SK-N-SH treated with all-trans-retinoic acid at 6 μM for 48 hours (cell line): ENCODE measurements around the gene SMPD3.

Source experiments
- ATAC-seq: fragments of 200-7000 bp; cut with Tn5 transposase; 3 replicates; pipeline ENCODE4 v1.9.1; 2020; ENCODE audit warnings: mild to moderate bottlenecking, moderate library complexity
- ARNTL ChIP-seq: fragments of 450-650 bp; formaldehyde crosslinking; IDR thresholded peaks from 2 replicates; pipeline ENCODE4 v1.5.0; 2020; ENCODE audit warnings: low read depth, mild to moderate bottlenecking, moderate library complexity, borderline replicate concordance
- BACH2 ChIP-seq: fragments of 250-450 bp; sonication (Bioruptor Pico); IDR thresholded peaks from 2 replicates; pipeline ENCODE4 v1.9.0; 2021; ENCODE audit warnings: mild to moderate bottlenecking, borderline replicate concordance
- CSRNP3 ChIP-seq: fragments of 250-450 bp; sonication (Bioruptor Pico); IDR thresholded peaks from 2 replicates; pipeline ENCODE4 v1.5.1; 2021; ENCODE audit warnings: mild to moderate bottlenecking, moderate library complexity
- ESRRG ChIP-seq: fragments of 250-450 bp; sonication (Bioruptor Pico); IDR thresholded peaks from 2 replicates; pipeline ENCODE4 v1.6.1; 2021; ENCODE audit warnings: mild to moderate bottlenecking
- GLIS3 ChIP-seq: fragments of 250-450 bp; sonication (Bioruptor Pico); IDR thresholded peaks from 2 replicates; pipeline ENCODE4 v1.5.0; 2020; ENCODE audit warnings: mild to moderate bottlenecking, moderate library complexity
- OSR1 ChIP-seq: fragments of 250-450 bp; sonication (Bioruptor Pico); IDR thresholded peaks from 2 replicates; pipeline ENCODE4 v1.8.0; 2022; ENCODE audit warnings: moderate library complexity, mild to moderate bottlenecking, inconsistent platforms
- PPARA ChIP-seq: fragments of 250-450 bp; sonication (Bioruptor Pico); IDR thresholded peaks from 2 replicates; pipeline ENCODE4 v1.5.0; 2020; ENCODE audit warnings: mild to moderate bottlenecking, borderline replicate concordance
- SNAI2 ChIP-seq: fragments of 250-450 bp; sonication (Bioruptor Pico); IDR thresholded peaks from 2 replicates; pipeline ENCODE4 v1.5.0; 2020; ENCODE audit warnings: mild to moderate bottlenecking, moderate library complexity
- TCF4 ChIP-seq: fragments of 250-450 bp; sonication (Bioruptor Pico); IDR thresholded peaks from 2 replicates; pipeline ENCODE4 v1.8.0; 2021; ENCODE audit warnings: mild to moderate bottlenecking, moderate library complexity, borderline replicate concordance
- TOX ChIP-seq: fragments of 250-450 bp; sonication (Bioruptor Pico); IDR thresholded peaks from 2 replicates; pipeline ENCODE4 v1.8.0; 2021; ENCODE audit warnings: mild to moderate bottlenecking, moderate library complexity, borderline replicate concordance
- TSHZ2 ChIP-seq: fragments of 250-450 bp; sonication (Bioruptor Pico); IDR thresholded peaks from 2 replicates; pipeline ENCODE4 v1.5.0; 2020; ENCODE audit warnings: mild to moderate bottlenecking, moderate library complexity
- ZFP3 ChIP-seq: fragments of 250-450 bp; sonication (Bioruptor Pico); IDR thresholded peaks from 2 replicates; pipeline ENCODE4 v1.5.0; 2020; ENCODE audit warnings: mild to moderate bottlenecking, moderate library complexity
- ZNF565 ChIP-seq: fragments of 450-650 bp; formaldehyde crosslinking; conservative IDR thresholded peaks from 2 replicates; pipeline ENCODE4 v1.5.0; 2020; ENCODE audit warnings: low read depth, mild to moderate bottlenecking, moderate library complexity
- ZNF70 ChIP-seq: fragments of 450-650 bp; formaldehyde crosslinking; IDR thresholded peaks from 2 replicates; pipeline ENCODE4 v1.5.0; 2020; ENCODE audit warnings: mild to moderate bottlenecking, moderate library complexity
- ZNF8 ChIP-seq: fragments of 450-650 bp; formaldehyde crosslinking; IDR thresholded peaks from 2 replicates; pipeline ENCODE4 v1.5.0; 2020; ENCODE audit warnings: mild to moderate bottlenecking, moderate library complexity
- TF ChIP-seq, protein P1 (sequence below): fragments of 250-450 bp; sonication (Bioruptor Pico); IDR thresholded peaks from 2 replicates; pipeline ENCODE4 v1.8.0; 2021; ENCODE audit warnings: low read depth, mild to moderate bottlenecking, moderate library complexity, borderline replicate concordance
- TF ChIP-seq, protein P2 (sequence below): fragments of 250-450 bp; sonication (Bioruptor Pico); IDR thresholded peaks from 2 replicates; pipeline ENCODE4 v1.8.0; 2020; ENCODE audit warnings: mild to moderate bottlenecking, moderate library complexity, borderline replicate concordance

SMPD3 gene

DNA sequence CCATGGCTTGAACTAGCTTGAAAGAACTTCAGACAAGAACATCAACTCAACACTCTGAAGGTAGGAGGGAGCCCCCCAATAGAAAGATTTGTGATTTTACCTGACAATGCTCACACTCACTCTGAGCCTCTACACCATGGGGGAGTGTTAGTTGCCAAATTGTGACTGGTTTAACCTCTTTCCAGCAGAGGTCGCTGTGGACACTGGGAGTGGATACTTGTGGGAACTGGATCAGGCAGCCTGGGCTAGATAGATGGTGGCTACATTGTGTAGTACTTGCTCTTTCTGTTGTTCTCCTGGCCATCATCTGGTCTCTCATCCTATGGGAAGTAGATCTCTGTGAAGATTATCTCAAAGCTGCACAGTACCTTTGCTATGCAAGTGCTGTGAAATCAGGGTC, 2.9 kb downstream of the SMPD3 start:
- ATAC-seq = no peak
- no peak for TF ChIP-seq GLIS3 (CRISPR knock-in tag)
- no peak for TF ChIP-seq PPARA (CRISPR knock-in tag)

DNA sequence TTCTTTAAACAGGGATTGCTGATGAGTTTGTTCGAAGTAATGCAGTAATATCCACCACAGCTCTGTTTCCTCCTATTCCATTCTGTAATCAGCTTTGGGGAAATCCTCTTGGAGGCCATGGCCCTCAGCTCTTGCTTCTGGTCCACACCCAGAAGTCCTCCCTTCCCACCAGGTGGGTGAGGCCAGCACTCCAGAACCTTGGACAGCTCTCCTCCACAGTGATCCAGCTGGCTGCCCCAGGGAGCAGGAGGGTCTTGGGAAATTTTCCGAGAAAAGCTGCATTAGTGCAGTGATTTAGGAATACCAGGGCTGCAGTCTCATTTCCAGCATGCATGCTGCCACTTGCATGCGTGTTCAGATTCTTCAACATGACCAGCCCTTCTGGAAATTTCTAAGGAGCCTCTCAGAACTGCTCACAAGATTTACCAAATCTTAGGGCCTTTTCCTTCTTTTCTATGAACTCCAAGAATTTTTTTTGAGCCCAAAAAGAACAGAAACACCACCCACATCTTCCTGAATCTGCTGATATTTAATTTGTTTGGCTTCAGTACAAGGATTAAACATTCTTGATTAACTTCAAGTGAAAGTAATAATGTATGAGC, 4.2 kb downstream of the SMPD3 start:
- no peak for ATAC-seq
- TF ChIP-seq GLIS3 (CRISPR knock-in tag) (no peak), ZNF565 (CRISPR knock-in tag) (no peak), BACH2 (CRISPR knock-in tag) (no peak), TSHZ2 (CRISPR knock-in tag) (no peak), ARNTL (CRISPR knock-in tag) (no peak), SNAI2 (CRISPR knock-in tag) (no peak), ZNF8 (CRISPR knock-in tag) (no peak)
- TF ChIP-seq, protein P1, sequence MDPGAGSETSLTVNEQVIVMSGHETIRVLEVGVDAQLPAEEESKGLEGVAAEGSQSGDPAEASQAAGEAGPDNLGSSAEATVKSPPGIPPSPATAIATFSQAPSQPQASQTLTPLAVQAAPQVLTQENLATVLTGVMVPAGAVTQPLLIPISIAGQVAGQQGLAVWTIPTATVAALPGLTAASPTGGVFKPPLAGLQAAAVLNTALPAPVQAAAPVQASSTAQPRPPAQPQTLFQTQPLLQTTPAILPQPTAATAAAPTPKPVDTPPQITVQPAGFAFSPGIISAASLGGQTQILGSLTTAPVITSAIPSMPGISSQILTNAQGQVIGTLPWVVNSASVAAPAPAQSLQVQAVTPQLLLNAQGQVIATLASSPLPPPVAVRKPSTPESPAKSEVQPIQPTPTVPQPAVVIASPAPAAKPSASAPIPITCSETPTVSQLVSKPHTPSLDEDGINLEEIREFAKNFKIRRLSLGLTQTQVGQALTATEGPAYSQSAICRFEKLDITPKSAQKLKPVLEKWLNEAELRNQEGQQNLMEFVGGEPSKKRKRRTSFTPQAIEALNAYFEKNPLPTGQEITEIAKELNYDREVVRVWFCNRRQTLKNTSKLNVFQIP (CRISPR knock-in tag) = no peak

DNA sequence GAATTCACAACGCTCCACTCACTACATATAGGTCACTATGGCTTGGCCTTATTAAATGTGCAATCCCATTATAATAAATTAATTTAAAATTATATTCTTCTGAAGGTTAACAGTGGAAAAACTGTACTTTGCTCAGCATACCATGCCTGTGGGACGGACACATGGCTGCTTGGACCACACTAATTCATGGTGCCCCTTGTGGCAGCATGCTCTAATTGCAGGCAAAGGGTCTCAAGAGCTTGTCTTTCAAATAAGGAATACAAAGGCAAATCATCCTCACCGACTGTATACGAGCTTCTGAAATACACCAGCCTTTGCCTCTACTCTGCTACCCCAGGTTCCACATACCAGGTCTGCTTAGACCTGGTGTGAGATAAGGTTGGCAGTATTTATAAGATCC, 11.7 kb downstream of the SMPD3 start:
- no peak for ATAC-seq
- TF ChIP-seq GLIS3 (CRISPR knock-in tag) = no peak

DNA sequence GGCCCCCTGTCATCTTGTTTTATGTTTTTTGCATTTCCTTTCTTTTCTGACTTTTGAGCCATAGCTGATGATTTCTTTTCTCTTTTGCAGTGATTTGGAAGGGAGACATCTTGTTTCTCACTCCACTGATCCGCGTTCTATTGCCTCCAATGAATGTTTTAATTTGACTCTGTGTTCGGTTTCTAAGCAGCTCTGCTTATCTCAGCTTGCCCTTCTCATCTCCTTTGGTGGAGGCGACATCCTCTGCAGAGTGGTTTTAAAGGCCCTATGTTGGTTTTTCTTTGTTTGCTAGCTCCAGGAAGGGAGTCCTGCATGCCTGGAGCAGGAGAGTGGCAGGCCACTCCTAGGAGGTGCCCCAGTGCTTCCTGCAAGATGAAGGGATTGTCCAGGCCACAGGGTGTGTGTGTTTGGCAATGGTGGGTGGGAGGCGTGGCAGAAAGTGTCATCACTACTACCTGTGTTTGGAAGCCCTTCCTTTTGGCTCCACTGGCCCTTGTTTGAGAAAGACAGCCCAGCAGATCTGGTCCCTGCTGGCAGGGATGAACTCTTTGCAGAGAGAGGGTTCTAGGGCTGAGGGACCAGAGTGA, 13.6 kb downstream of the SMPD3 start:
- ATAC-seq = no peak
- TF ChIP-seq OSR1 (CRISPR knock-in tag) = no peak
- no peak for TF ChIP-seq CSRNP3 (CRISPR knock-in tag)
- no peak for TF ChIP-seq ESRRG (CRISPR knock-in tag)
- no peak for TF ChIP-seq TCF4 (CRISPR knock-in tag)
- no peak for TF ChIP-seq TOX (CRISPR knock-in tag)
- TF ChIP-seq ZNF70 (CRISPR knock-in tag) = no peak
- no peak for TF ChIP-seq ZFP3 (CRISPR knock-in tag)
- TF ChIP-seq, protein P2, sequence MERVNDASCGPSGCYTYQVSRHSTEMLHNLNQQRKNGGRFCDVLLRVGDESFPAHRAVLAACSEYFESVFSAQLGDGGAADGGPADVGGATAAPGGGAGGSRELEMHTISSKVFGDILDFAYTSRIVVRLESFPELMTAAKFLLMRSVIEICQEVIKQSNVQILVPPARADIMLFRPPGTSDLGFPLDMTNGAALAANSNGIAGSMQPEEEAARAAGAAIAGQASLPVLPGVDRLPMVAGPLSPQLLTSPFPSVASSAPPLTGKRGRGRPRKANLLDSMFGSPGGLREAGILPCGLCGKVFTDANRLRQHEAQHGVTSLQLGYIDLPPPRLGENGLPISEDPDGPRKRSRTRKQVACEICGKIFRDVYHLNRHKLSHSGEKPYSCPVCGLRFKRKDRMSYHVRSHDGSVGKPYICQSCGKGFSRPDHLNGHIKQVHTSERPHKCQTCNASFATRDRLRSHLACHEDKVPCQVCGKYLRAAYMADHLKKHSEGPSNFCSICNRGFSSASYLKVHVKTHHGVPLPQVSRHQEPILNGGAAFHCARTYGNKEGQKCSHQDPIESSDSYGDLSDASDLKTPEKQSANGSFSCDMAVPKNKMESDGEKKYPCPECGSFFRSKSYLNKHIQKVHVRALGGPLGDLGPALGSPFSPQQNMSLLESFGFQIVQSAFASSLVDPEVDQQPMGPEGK = no peak
- no peak for TF ChIP-seq ZNF565 (CRISPR knock-in tag)
- no peak for TF ChIP-seq GLIS3 (CRISPR knock-in tag)
- no peak for TF ChIP-seq ARNTL (CRISPR knock-in tag)

DNA sequence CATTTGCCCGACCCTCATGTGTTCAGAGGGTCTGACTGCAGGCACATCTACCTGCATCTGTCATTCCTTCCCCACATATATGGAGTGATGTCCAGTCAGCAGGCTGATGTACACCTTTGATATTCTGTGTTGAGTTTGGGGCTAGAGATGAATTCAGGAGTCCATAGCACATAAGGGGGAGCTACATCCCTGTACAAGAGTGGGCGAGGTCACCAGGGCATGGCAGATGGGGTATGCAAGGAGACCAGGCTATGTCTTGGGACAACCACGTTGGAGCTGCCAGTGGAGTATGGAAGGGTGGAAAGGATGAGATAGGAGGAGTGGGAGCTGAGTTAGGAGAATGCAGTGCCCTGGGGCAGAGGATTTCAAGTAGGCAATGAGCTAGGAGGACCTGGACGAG, 15.0 kb downstream of the SMPD3 start:
- no peak for TF ChIP-seq PPARA (CRISPR knock-in tag)
- no peak for ATAC-seq
